Thyroid gland (tissue), 4 donors: ENCODE data around the gene HAUS3. TPM values are rescaled to one million over a fixed set of nuclear protein-coding genes. Genes with fewer than 3 reads are reported as not detected.

Experiments used
- DNase-seq, 2 donors: peaks; one replicate each; pipeline ENCODE4 v3.0.0-alpha.2; 2019
- H3K27ac ChIP-seq, 3 donors: fragments of 200-600 bp; sonication (generic); 1 replicate in 2 of 3; 2 replicates in 1 of 3; pipeline ENCODE4 v1.5.1; 2016 to 2019; ENCODE audit warnings: mild to moderate bottlenecking in 1 of 3, moderate library complexity in 1 of 3
- H3K27me3 ChIP-seq: fragments of 200-600 bp; sonication (generic); one replicate; pipeline ENCODE4 v1.5.1; 2019
- H3K36me3 ChIP-seq, 2 donors: fragments of 200-600 bp; sonication (generic); one replicate each; pipeline ENCODE4 v1.5.1; 2016 to 2019
- H3K4me1 ChIP-seq, 2 donors: fragments of 200-600 bp; sonication (generic); one replicate each; pipeline ENCODE4 v1.5.1; 2017 to 2019
- H3K4me3 ChIP-seq, 3 donors: fragments of 200-600 bp; sonication (generic); replicated peaks in 1 of 3; 1 replicate in 2 of 3; 2 replicates in 1 of 3; pipeline ENCODE4 v1.5.1; 2016; ENCODE audit warnings: mild to moderate bottlenecking in 1 of 3
- H3K9me3 ChIP-seq: fragments of 200-600 bp; sonication (generic); one replicate; pipeline ENCODE4 v1.5.1; 2017
- CTCF ChIP-seq, 6 experiments: fragments of 200-600 bp in 3 of 6; fragments of 450-650 bp in 3 of 6; sonication (generic) in 3 of 6; IDR thresholded peaks; one replicate each; pipeline ENCODE4 v1.5.1; 2016 to 2019; ENCODE audit warnings: antibody characterized with exemption in 6 of 6, mild to moderate bottlenecking in 2 of 6, inconsistent platforms in 1 of 6, moderate library complexity in 1 of 6
- POLR2A ChIP-seq, 2 donors: fragments of 450-650 bp; IDR thresholded peaks; one replicate each; pipeline ENCODE4 v1.6.1; 2017; ENCODE audit warnings: antibody characterized with exemption in 2 of 2, mild to moderate bottlenecking in 2 of 2, moderate library complexity in 1 of 2
- WGBS, 2 donors: methylation state at CpG; one replicate each; pipeline ENCODE4 v1.1.5; 2017; 5-methylcytosine and 5-hydroxymethylcytosine counted together
- intact Hi-C: fragments of 100-400 bp; cut with DNase I; formaldehyde crosslinking; loops from one replicate; pipeline ENCODE4 v1.15.1; 2023
- total RNA-seq, 4 donors: library from RNA; depleted of rRNA; stranded (reverse); fragments of >200 nt; gene quantifications; one replicate each; pipeline ENCODE4 v1.2.3, GENCODE V29; 2016

HAUS3 gene
- total RNA-seq, 4 donors from 2014 or later: 13.0 to 30.0 (median 17.0) TPM

- H3K27ac ChIP-seq: peak overlapping the region in 1 of 3 donors; percentile 92
- WGBS, 2 donors: 92% methylated on average over 9 to 12 of the region's 18 CpGs
- intact Hi-C loops: no loop called here
- DNase-seq: no peak
- H3K9me3 ChIP-seq: no peaks in the 10 kb centered on the region
- TF ChIP-seq CTCF (IDR thresholded peaks at IDR 0.05) (no peak), POLR2A (IDR thresholded peaks at IDR 0.05) (no peak)
- peaks cover 24 to 29% of the 10 kb centered on the region in 2 donors for H3K4me1 ChIP-seq
- H3K4me3 ChIP-seq: no peak overlapping the region
- no peaks in the 10 kb centered on the region for H3K36me3 ChIP-seq
- H3K27me3 ChIP-seq: no peaks in the 10 kb centered on the region
Observed at GRCh38 chr4:2267320-2267811, 25.4 kb upstream of the HAUS3 start.

GRCh38 chr4:2266821-2267220 lies 24.9 kb upstream of the HAUS3 start:
- no peaks in the 10 kb centered on the region for H3K36me3 ChIP-seq
- 82 to 93% methylated on average over 3 to 5 of the region's 5 CpGs for WGBS, 2 donors
- peak overlapping the region in 2 of 3 donors; percentile 22 to 92 for H3K27ac ChIP-seq
- H3K4me1 ChIP-seq: peaks cover 24 to 29% of the 10 kb centered on the region in 2 donors
- H3K27me3 ChIP-seq: no peaks in the 10 kb centered on the region
- H3K9me3 ChIP-seq: no peaks in the 10 kb centered on the region
- intact Hi-C loops: no loop called here
- TF ChIP-seq CTCF (IDR thresholded peaks at IDR 0.05): no peak
- TF ChIP-seq POLR2A (IDR thresholded peaks at IDR 0.05): no peak
- no peak overlapping the region for H3K4me3 ChIP-seq
- DNase-seq: no peak

- peak; percentile 88 to 92 for DNase-seq
- intact Hi-C loops: no loop called here
- H3K36me3 ChIP-seq: no peaks in the 10 kb centered on the region
Observed at GRCh38 chr4:2266181-2266580, 24.3 kb upstream of the HAUS3 start.

GRCh38 chr4:2265113-2266110 lies 23.5 kb upstream of the HAUS3 start:
- 76 to 81% methylated on average over 16 of the region's 19 CpGs for WGBS, 2 donors
- TF ChIP-seq CTCF (IDR thresholded peaks at IDR 0.05): no peak
- no peak for TF ChIP-seq POLR2A (IDR thresholded peaks at IDR 0.05)
- Histone ChIP-seq H3K4me1 (peaks cover 30 to 34% of the 10 kb centered on the region in 2 donors), H3K36me3 (no peaks in the 10 kb centered on the region), H3K9me3 (no peaks in the 10 kb centered on the region), H3K27me3 (no peaks in the 10 kb centered on the region), H3K4me3 (no peak overlapping the region), H3K27ac (peak overlapping the region; percentile 66 to 92 (median 72))
- DNase-seq: no peak
- intact Hi-C loops: no loop called here

More at GRCh38 chr4:2266181-2266580, 24.3 kb upstream of the HAUS3 start:
- Histone ChIP-seq H3K9me3 (no peaks in the 10 kb centered on the region), H3K27ac (peak overlapping the region; percentile 66 to 92 (median 72)), H3K4me1 (peaks cover 24 to 29% of the 10 kb centered on the region in 2 donors), H3K27me3 (no peaks in the 10 kb centered on the region), H3K4me3 (no peak overlapping the region)
- TF ChIP-seq POLR2A (IDR thresholded peaks at IDR 0.05) (peak in 1 of 2 donors; percentile 24), CTCF (IDR thresholded peaks at IDR 0.05) (no peak)
- WGBS, 2 donors: 14 to 22% methylated on average over 8 of the region's 8 CpGs
